Pons (tissue), 1 donor: Measurements from ENCODE around the gene ITGA8.
"Not testable (repeated sequence)": the region's sequence is repeated elsewhere in the genome, so short reads cannot be mapped to it uniquely, and the experiment has no call there.

Experiments used
- DNase-seq: peaks from one replicate; pipeline ENCODE4 v3.0.0-alpha.2; 2016; ENCODE audit warnings: low spot score

Gene ITGA8

GRCh38 chr10:15719899-15720634 lies at the start of gene ITGA8:
Gene ITGA8, minus strand, starts transcription at chr10:15719922. Its CDS starts 151 bp downstream, at chr10:15719771.
- DNase-seq, result no peak

GRCh38 chr10:15764892-15765454 lies 45.3 kb upstream of the ITGA8 start:
- no peak for DNase-seq

- DNase-seq, result no peak
These were observed 43.3 kb upstream of the ITGA8 start for GRCh38 chr10:15763006-15763405.

DNA sequence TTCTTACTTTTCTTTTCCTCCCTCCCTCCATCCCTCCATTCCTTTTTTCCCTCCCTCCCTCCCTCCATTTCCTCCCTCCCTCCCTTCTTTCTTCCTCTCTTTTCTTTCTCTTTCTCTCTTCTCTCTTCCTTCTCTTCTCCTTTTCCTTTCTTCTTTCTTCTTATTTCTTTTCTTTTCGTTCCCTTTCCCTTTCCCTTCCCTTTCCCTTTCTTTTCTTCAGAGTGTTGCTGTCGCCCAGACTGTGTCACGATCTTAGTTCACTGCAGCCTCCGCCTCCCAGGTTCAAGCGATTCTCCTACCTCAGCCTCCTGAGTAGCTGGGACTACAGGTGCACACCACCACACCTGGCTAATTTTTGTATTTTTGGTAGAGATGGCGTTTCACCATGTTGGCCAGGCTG lies 42.5 kb upstream of the ITGA8 start:
- not testable (repeated sequence) for DNase-seq

DNA sequence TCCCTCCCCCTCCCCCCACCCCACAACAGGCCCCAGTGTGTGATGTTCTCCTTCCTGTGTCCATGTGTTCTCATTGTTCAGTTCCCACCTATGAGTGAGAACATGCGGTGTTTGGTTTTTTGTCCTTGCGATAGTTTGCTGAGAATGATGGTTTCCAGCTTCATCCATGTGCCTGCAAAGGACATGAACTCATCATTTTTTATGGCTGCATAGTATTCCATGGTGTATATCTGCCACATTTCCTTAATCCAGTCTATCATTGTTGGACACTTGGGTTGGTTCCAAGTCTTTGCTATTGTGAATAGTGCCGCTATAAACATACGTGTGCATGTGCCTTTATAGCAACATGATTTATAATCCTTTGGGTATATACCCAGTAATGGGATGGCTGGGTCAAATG lies 41.5 kb upstream of the ITGA8 start:
- DNase-seq, result not testable (repeated sequence)

- no peak for DNase-seq
These were observed 41.0 kb upstream of the ITGA8 start for GRCh38 chr10:15760681-15761080.

DNA sequence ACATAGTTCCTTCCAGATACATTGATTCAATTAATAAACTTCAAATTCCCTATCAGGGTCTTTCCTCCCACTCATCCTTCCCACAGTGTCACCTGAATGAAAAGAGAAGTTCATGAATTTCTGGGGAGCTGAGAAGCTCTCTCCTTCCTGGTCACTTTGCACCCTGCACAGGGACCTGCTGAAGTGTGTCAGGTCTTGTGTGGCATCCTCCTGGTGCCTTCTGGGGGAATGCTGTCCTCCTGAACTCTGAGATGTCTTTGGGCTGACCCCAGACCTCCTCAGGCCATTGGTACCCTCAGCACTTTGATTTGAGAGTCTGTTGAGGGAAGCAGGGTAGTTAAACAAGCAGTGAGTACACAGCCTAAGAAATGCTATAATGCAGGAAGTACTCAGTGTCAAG lies 39.5 kb upstream of the ITGA8 start:
- no peak for DNase-seq

GRCh38 chr10:15758618-15759017 lies 38.9 kb upstream of the ITGA8 start:
- no peak for DNase-seq

- no peak for DNase-seq
These were observed 35.2 kb upstream of the ITGA8 start for GRCh38 chr10:15754937-15755336.

- DNase-seq, result no peak
These were observed 31.3 kb upstream of the ITGA8 start for GRCh38 chr10:15751046-15751445.

DNA sequence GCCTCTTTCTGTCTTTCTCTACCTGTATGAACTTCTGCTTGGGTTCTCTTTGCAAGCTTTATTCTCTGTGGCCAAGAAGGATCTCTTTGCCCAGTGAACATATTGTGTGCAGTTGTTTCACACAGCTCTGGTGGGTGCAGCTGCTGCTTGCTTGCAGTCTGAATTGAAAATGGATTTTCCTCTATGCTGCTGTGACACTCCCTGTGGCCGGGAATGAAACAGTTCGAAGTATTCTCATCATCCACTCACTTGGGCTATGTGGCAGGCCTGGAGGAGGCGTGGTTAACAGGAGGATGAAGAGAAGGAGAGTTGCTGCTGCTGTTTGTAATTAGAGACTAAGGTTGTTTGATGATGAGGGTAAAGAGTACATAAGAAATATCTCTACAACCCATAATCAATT lies 28.4 kb upstream of the ITGA8 start:
- no peak for DNase-seq

DNA sequence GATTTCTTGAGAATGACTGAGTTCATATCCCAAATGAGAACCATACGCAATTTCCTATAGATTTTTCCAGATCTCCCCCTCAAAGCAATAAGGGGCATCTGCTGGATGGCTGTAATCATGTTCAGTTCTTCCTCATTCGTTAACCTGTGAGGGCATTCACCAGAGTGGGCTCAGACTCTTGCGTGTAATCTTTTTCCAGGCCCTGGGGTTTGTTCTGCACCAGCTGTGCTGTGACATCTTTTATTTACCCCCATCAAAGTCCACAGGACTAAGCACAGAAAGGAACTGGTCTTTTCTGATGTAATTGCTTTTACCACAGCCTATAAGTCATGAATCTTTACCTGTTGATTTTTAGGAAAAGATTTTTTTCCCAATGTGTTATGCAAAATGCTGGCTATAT lies 27.9 kb upstream of the ITGA8 start:
- DNase-seq, result no peak

- DNase-seq, result no peak
These were observed 26.0 kb upstream of the ITGA8 start for GRCh38 chr10:15745751-15746150.

GRCh38 chr10:15744217-15744865 lies 24.6 kb upstream of the ITGA8 start:
- DNase-seq, result peak; percentile 57

DNA sequence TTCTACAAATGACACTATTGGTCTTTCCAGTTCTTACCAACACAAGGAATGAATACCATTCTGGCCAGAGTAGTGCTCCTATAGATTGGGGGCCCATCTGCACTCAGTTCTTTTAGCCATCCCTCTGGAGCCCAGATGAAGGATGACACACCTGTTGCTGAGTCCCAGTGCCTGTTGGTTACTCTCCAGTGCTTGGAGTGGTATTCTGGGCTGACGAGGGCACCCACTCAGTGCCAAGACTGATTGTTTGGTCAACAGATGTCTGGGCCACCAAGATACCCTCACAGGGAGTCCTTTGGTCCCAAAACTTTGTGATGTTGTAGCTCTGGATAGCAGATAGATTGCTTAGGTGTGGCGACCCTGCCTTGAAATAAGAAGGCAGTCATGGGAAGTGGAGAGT lies 23.7 kb upstream of the ITGA8 start:
- DNase-seq, result no peak

GRCh38 chr10:15742836-15743235 lies 23.1 kb upstream of the ITGA8 start:
- DNase-seq, result no peak

DNA sequence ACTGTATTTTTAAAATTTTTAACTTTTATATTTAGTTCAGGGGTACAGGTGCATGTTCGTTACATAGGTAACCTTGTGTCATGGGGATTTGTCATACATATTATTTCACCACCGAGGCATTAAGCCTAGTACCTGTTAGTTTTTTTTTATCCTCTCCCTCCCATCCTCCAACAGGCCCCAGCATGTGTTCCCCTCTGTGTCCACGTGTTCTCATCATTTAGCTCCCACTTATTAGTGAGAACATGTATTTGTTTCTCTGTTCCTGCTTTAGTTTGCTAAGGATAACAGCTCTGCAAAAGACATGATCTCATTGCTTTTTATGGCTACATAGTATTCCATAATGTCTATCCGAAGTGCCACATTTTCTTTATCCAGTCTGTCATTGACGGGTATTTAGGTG lies 22.4 kb upstream of the ITGA8 start:
- no peak for DNase-seq

- no peak for DNase-seq
These were observed 21.9 kb upstream of the ITGA8 start for GRCh38 chr10:15741581-15741980.

- DNase-seq, result no peak
These were observed 20.5 kb upstream of the ITGA8 start for GRCh38 chr10:15740261-15740660.

- DNase-seq, result no peak
These were observed 19.7 kb upstream of the ITGA8 start for GRCh38 chr10:15739254-15739970.

- DNase-seq, result peak; percentile 49
These were observed 18.7 kb upstream of the ITGA8 start for GRCh38 chr10:15738270-15738925.

DNA sequence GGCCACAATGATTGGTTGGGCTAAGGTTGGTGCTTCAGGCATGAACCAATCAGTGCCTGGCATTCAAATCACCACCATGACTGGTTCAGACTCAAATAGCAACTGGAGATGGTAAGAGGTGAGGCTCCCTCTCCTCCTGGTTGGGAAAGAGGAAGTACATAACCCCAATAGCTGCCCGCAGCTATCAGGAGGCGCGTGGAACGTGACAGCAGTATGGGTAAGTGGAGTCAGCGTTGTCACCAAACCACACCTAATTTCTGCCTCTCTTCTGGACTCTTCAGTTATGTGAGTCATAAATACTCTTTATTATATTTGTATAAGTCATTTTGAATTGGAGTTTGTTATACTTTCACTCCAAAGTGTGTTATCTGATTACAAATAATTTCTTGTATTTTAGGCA lies 17.9 kb upstream of the ITGA8 start:
- no peak for DNase-seq
